A549 (cell line): ENCODE results near the gene PCNX3. TPM values are rescaled to one million over a fixed set of nuclear protein-coding genes. Genes with fewer than 3 reads are reported as not detected.

Source experiments
- ATAC-seq, 2 experiments: fragments of 200-7000 bp in 1 of 2; fragments of >200 bp in 1 of 2; cut with Nextera tagmentation in 1 of 2; cut with Tn5 transposase in 1 of 2; 3 replicates each; pipeline versions ENCODE4 v1.8.0 to v1.9.1; 2018 to 2020; ENCODE audit warnings: mild to moderate bottlenecking in 1 of 2, moderate library complexity in 1 of 2
- CTCF ChIA-PET: fragments of 300-600 bp; sonication (Branson Sonifier 250); formaldehyde crosslinking; extraction: SDS; loops from one replicate; lab custom pipeline; 2021; ENCODE audit warnings: antibody characterized with exemption, inconsistent platforms; lab: Yijun Ruan, JAX
- POLR2A ChIA-PET: fragments of 350-600 bp; formaldehyde crosslinking; extraction: SDS; loops from one replicate; lab custom pipeline; 2021; ENCODE audit warnings: antibody characterized with exemption, inconsistent platforms; lab: Yijun Ruan, JAX
- DNase-seq, 2 experiments: peaks; one replicate each; pipeline versions ENCODE4 v3.0.0 to v3.0.0-alpha.2; 2011 to 2016; ENCODE audit warnings: low read depth in 1 of 2, low spot score in 1 of 2
- FAIRE-seq: peaks from 2 replicates; lab custom pipeline; 2011; peaks lifted over from hg19 to GRCh38; lab: Jason Lieb, UNC
- H3K27ac ChIP-seq, 2 experiments: fragments of >200 bp; sonication (Bioruptor Twin); formaldehyde crosslinking; 3 replicates each; pipeline ENCODE4 v1.5.1; 2016 to 2017
- H3K4me1 ChIP-seq: fragments of >200 bp; sonication (Bioruptor Twin); formaldehyde crosslinking; 3 replicates; pipeline ENCODE4 v1.6.1; 2016
- H3K4me2 ChIP-seq: fragments of >200 bp; sonication (Bioruptor Twin); formaldehyde crosslinking; 3 replicates; pipeline ENCODE4 v1.6.1; 2016
- H3K4me3 ChIP-seq: fragments of >200 bp; sonication (Bioruptor Twin); formaldehyde crosslinking; 3 replicates; pipeline ENCODE4 v1.5.1; 2016
- H3K9me3 ChIP-seq: fragments of >200 bp; sonication (Bioruptor Twin); formaldehyde crosslinking; 3 replicates; pipeline ENCODE4 v1.6.1; 2016
- CEBPB ChIP-seq, 2 experiments: fragments of >200 bp in 1 of 2; sonication (Bioruptor Twin) in 1 of 2; formaldehyde crosslinking in 1 of 2; IDR thresholded peaks; 2 replicates each; pipeline ENCODE4 v1.6.1; 2012 to 2016
- CTCF ChIP-seq: fragments of >200 bp; sonication (Bioruptor Twin); formaldehyde crosslinking; IDR thresholded peaks from 3 replicates; pipeline ENCODE4 v1.5.1; 2016
- E2F6 ChIP-seq: IDR thresholded peaks from 2 replicates; pipeline ENCODE4 v1.6.1; 2012; ENCODE audit warnings: low read depth, borderline replicate concordance
- ELK1 ChIP-seq: fragments of 150-350 bp; IDR thresholded peaks from 2 replicates; pipeline ENCODE4 v1.6.1; 2014; ENCODE audit warnings: low read depth, mild to moderate bottlenecking, low read length
- ESRRA ChIP-seq: fragments of 150-350 bp; IDR thresholded peaks from 2 replicates; pipeline ENCODE4 v1.6.1; 2014; ENCODE audit warnings: mild to moderate bottlenecking, low read length, borderline replicate concordance
- FOSB ChIP-seq: fragments of 250-450 bp; sonication (Bioruptor Pico); IDR thresholded peaks from 2 replicates; pipeline ENCODE4 v1.5.0; 2020; ENCODE audit warnings: mild to moderate bottlenecking, moderate library complexity
- FOSL2 ChIP-seq, 2 experiments: fragments of 450-650 bp in 1 of 2; fragments of >200 bp in 1 of 2; sonication (Bioruptor Twin) in 1 of 2; formaldehyde crosslinking; IDR thresholded peaks; 2 replicates each; pipeline versions ENCODE4 v1.5.0 to v1.6.1; 2016 to 2020; ENCODE audit warnings: mild to moderate bottlenecking in 1 of 2, moderate library complexity in 1 of 2
- FOXS1 ChIP-seq: fragments of 250-450 bp; sonication (Bioruptor Pico); IDR thresholded peaks from 2 replicates; pipeline ENCODE4 v1.5.0; 2020; ENCODE audit warnings: mild to moderate bottlenecking, moderate library complexity
- GATA3 ChIP-seq: IDR thresholded peaks from 2 replicates; pipeline ENCODE4 v1.6.1; 2012; ENCODE audit warnings: borderline replicate concordance
- HEYL ChIP-seq: fragments of 250-450 bp; sonication (Bioruptor Pico); IDR thresholded peaks from 2 replicates; pipeline ENCODE4 v1.8.0; 2021; ENCODE audit warnings: mild to moderate bottlenecking, moderate library complexity
- JUN ChIP-seq, 2 experiments: fragments of >200 bp; sonication (Bioruptor Twin); formaldehyde crosslinking; IDR thresholded peaks; 2 replicates in 1 of 2; 3 replicates in 1 of 2; pipeline ENCODE4 v1.6.1; 2016 to 2017
- KDM5A ChIP-seq: fragments of 200-600 bp; sonication (generic); IDR thresholded peaks from 2 replicates; pipeline ENCODE4 v1.6.1; 2016; ENCODE audit warnings: antibody characterized with exemption, mild to moderate bottlenecking
- MAFK ChIP-seq: fragments of 450-650 bp; IDR thresholded peaks from 2 replicates; pipeline ENCODE4 v1.6.1; 2014; ENCODE audit not compliant: partially characterized antibody
- MYC ChIP-seq: IDR thresholded peaks from 2 replicates; pipeline ENCODE4 v1.6.1; 2012; ENCODE audit warnings: mild to moderate bottlenecking, inconsistent platforms, low read length, improper control_type of control experiment, borderline replicate concordance
- NFE2L2 ChIP-seq: fragments of 150-350 bp; conservative IDR thresholded peaks from 2 replicates; pipeline ENCODE4 v1.6.1; 2014; ENCODE audit warnings: low read length
- POLR2AphosphoS2 ChIP-seq: conservative IDR thresholded peaks from 2 replicates; pipeline ENCODE4 v1.6.1; 2012; ENCODE audit warnings: low read length, improper control_type of control experiment, inconsistent platforms
- RARB ChIP-seq: fragments of 250-450 bp; sonication (Bioruptor Pico); IDR thresholded peaks from 2 replicates; pipeline ENCODE4 v1.8.0; 2021; ENCODE audit warnings: mild to moderate bottlenecking, moderate library complexity
- RCOR1 ChIP-seq: fragments of 150-350 bp; IDR thresholded peaks from 2 replicates; pipeline ENCODE4 v1.6.1; 2014; ENCODE audit warnings: antibody characterized with exemption, low read length, low read depth
- SREBF2 ChIP-seq: fragments of 450-650 bp; IDR thresholded peaks from 2 replicates; pipeline ENCODE4 v1.6.1; 2014; ENCODE audit warnings: mild to moderate bottlenecking, moderate library complexity
- USF2 ChIP-seq: fragments of 450-650 bp; IDR thresholded peaks from 2 replicates; pipeline ENCODE4 v1.6.1; 2014; ENCODE audit warnings: antibody characterized with exemption
- ZNF302 ChIP-seq: fragments of 250-450 bp; sonication (Bioruptor Pico); IDR thresholded peaks from 2 replicates; pipeline ENCODE4 v1.9.0; 2021; ENCODE audit warnings: inconsistent platforms, mild to moderate bottlenecking, moderate library complexity
- WGBS: methylation state at CpG from one replicate; pipeline ENCODE4 v1.1.6; 2017; ENCODE audit errors: missing lambda C conversion rate; 5-methylcytosine and 5-hydroxymethylcytosine counted together
- polyA plus RNA-seq, 4 experiments: library from polyadenylated mRNA; depleted of rRNA in 3 of 4; stranded (reverse); fragments of >200 nt; fragmentation: RNase III in 1 of 4; extraction: RNeasy Plus Mini Kit Qiagen cat#74134 plus additional on column Dnase treatment in 1 of 4; gene quantifications; 2 replicates in 3 of 4; 3 replicates in 1 of 4; pipeline ENCODE4 v1.2.3, GENCODE V29; 2011 to 2017

The PCNX3 gene
- polyA plus RNA-seq, 2 of the 4 experiments (the other 2 are of a cell fraction) = 14.2 to 29.7 TPM

GRCh38 chr11:65584106-65584505 is 31.5 kb upstream of the PCNX3 start (continued):
- TF ChIP-seq FOXS1 (CRISPR knock-in tag) (no peak), MYC (no peak)

GRCh38 chr11:65584723-65585171 is 30.8 kb upstream of the PCNX3 start:
- no peak overlapping the region for H3K4me2 ChIP-seq
- peaks cover 15% of the 10 kb centered on the region for H3K4me1 ChIP-seq
- CTCF ChIA-PET = interaction anchor here (1.3 to 14.6 kb wide), 5 partner anchors 9 to 43 kb away, joined by 3 to 249 read pairs (median 48); partner anchors contain the start of genes FAM89B, MAP3K11, PCNX3 and ZNRD2
- H3K9me3 ChIP-seq = no peaks in the 10 kb centered on the region
- FAIRE-seq (no peak), DNase-seq (no peak), ATAC-seq (no peak)
- no peak overlapping the region for H3K4me3 ChIP-seq
- POLR2A ChIA-PET = no interaction called here
- no peak for TF ChIP-seq CTCF
- no peak for TF ChIP-seq SREBF2
- no peak for TF ChIP-seq FOSL2 (IDR thresholded peaks at IDR 0.05)
- TF ChIP-seq FOSL2 (CRISPR knock-in tag; IDR thresholded peaks at IDR 0.05) = no peak
- no peak for TF ChIP-seq CEBPB (IDR thresholded peaks at IDR 0.05)
- no peak for TF ChIP-seq E2F6
- TF ChIP-seq ZNF302 (CRISPR knock-in tag) = no peak
- no peak for TF ChIP-seq ESRRA
- no peak for TF ChIP-seq POLR2AphosphoS2
- TF ChIP-seq HEYL = no peak
- no peak for TF ChIP-seq JUN (IDR thresholded peaks at IDR 0.05)
- no peak for TF ChIP-seq MAFK
- H3K27ac ChIP-seq = no peak overlapping the region
- 94% methylated on average over 25 of the region's 46 CpGs for WGBS

- ChIA-PET POLR2A (interaction anchor here (1.0 kb wide), 1 partner anchor 10 kb away, joined by 3 read pairs; the partner anchor contains the start of gene EHBP1L1), CTCF (interaction anchor here (0.7 to 14.6 kb wide), 6 partner anchors 8 to 299 kb away, joined by 3 to 249 read pairs (median 46); partner anchors contain the start of genes EHBP1L1, FAM89B, MAP3K11 and PCNX3)
- Histone ChIP-seq H3K4me1 (peaks cover 15% of the 10 kb centered on the region), H3K4me3 (no peak overlapping the region), H3K4me2 (no peak overlapping the region)
- ATAC-seq (no peak), DNase-seq (no peak)
- 96% methylated on average over 49 of the region's 51 CpGs for WGBS
- TF ChIP-seq NFE2L2 (no peak), ZNF302 (CRISPR knock-in tag) (no peak), FOSB (no peak), MYC (no peak), CEBPB (IDR thresholded peaks at IDR 0.05) (no peak), KDM5A (no peak), FOXS1 (CRISPR knock-in tag) (no peak), RCOR1 (no peak), USF2 (no peak), ELK1 (no peak), GATA3 (no peak), RARB (no peak)
- TF ChIP-seq, all 56 proteins: peak for 0
- no peaks in the 10 kb centered on the region for H3K9me3 ChIP-seq
- no peak overlapping the region for H3K27ac ChIP-seq
- no peak for FAIRE-seq
These were observed 30.0 kb upstream of the PCNX3 start for GRCh38 chr11:65585396-65586246.
